Left ventricle myocardium inferior (tissue), 1 donor: ENCODE results near the gene CACNG8. TPM values are rescaled to one million over a fixed set of nuclear protein-coding genes. Genes with fewer than 3 reads are reported as not detected.
"Not testable (repeated sequence)": the region's sequence is repeated elsewhere in the genome, so short reads cannot be mapped to it uniquely, and the experiment has no call there.

Experiments
- DNase-seq: peaks from one replicate; pipeline ENCODE4 v3.0.0-alpha.2; 2020
- H3K27ac ChIP-seq: fragments of 200-600 bp; replicated peaks from 2 replicates; pipeline ENCODE4 v1.8.0; 2021
- H3K27me3 ChIP-seq: fragments of 200-600 bp; 2 replicates; pipeline ENCODE4 v1.8.0; 2021; ENCODE audit warnings: low read depth
- H3K36me3 ChIP-seq: fragments of 200-600 bp; 2 replicates; pipeline ENCODE4 v1.8.0; 2021
- H3K4me1 ChIP-seq: fragments of 200-600 bp; 2 replicates; pipeline ENCODE4 v1.8.0; 2021
- H3K4me3 ChIP-seq: fragments of 200-600 bp; 2 replicates; pipeline ENCODE4 v1.8.0; 2021; ENCODE audit warnings: mild to moderate bottlenecking, moderate library complexity
- H3K9me3 ChIP-seq: fragments of 200-600 bp; replicated peaks from 2 replicates; pipeline ENCODE4 v1.8.0; 2021
- CTCF ChIP-seq: fragments of 200-600 bp; IDR thresholded peaks from 2 replicates; pipeline ENCODE4 v1.8.0; 2021; ENCODE audit warnings: antibody characterized with exemption, mild to moderate bottlenecking, borderline replicate concordance
- intact Hi-C: fragments of 100-400 bp; cut with micrococcal nuclease; formaldehyde crosslinking; loops from one replicate; pipeline ENCODE4 v1.11.0; 2022
- total RNA-seq: library from RNA; stranded (reverse); fragmentation: NEBNext Ultra II Directional; extraction: Animal tissue kit (Norgen Biotek cat#: 25700); gene quantifications from one replicate; pipeline ENCODE4 v1.2.1, GENCODE V29; 2021
- donor health status: DM: no; HTN: yes; CAD: no; lungs with severe emphysema.

CACNG8 gene
- total RNA-seq, 1 donor from 2014 or later: 0.16 TPM

- no peaks in the 10 kb centered on the region for H3K36me3 ChIP-seq
- no peak overlapping the region for H3K27ac ChIP-seq
- no peak overlapping the region for H3K4me3 ChIP-seq
- no peaks in the 10 kb centered on the region for H3K9me3 ChIP-seq
- DNase-seq: no peak
- H3K4me1 ChIP-seq: no peaks in the 10 kb centered on the region
- peaks cover 96% of the 10 kb centered on the region for H3K27me3 ChIP-seq
- intact Hi-C loops: no loop called here
- no peak for TF ChIP-seq CTCF
Observed at GRCh38 chr19:53945998-53946397, 16.7 kb upstream of the CACNG8 start.

GRCh38 chr19:53947624-53948023 is 15.1 kb upstream of the CACNG8 start:
- Histone ChIP-seq H3K9me3 (no peaks in the 10 kb centered on the region), H3K27ac (no peak overlapping the region), H3K36me3 (no peaks in the 10 kb centered on the region), H3K4me3 (no peak overlapping the region), H3K27me3 (peaks cover 96% of the 10 kb centered on the region), H3K4me1 (no peaks in the 10 kb centered on the region)
- intact Hi-C loops: no loop called here
- no peak for TF ChIP-seq CTCF
- DNase-seq: no peak

- H3K27me3 ChIP-seq: peaks cover 96% of the 10 kb centered on the region
Observed at GRCh38 chr19:53948611-53949010, 14.1 kb upstream of the CACNG8 start.

GRCh38 chr19:53951436-53951835 is 11.3 kb upstream of the CACNG8 start:
- no peak overlapping the region for H3K4me3 ChIP-seq
- no peak for TF ChIP-seq CTCF
- no peaks in the 10 kb centered on the region for H3K36me3 ChIP-seq
- H3K27ac ChIP-seq: no peak overlapping the region
- H3K4me1 ChIP-seq: no peaks in the 10 kb centered on the region
- H3K27me3 ChIP-seq: peaks cover 95% of the 10 kb centered on the region
- intact Hi-C loops: no loop called here
- no peak for DNase-seq
- no peaks in the 10 kb centered on the region for H3K9me3 ChIP-seq

More at GRCh38 chr19:53948611-53949010, 14.1 kb upstream of the CACNG8 start:
- intact Hi-C loops, H3K4me1 ChIP-seq, DNase-seq, H3K27ac ChIP-seq, H3K4me3 ChIP-seq, H3K36me3 ChIP-seq, H3K9me3 ChIP-seq: not testable (repeated sequence)

- Histone ChIP-seq H3K27ac (no peak overlapping the region), H3K27me3 (peaks cover 96% of the 10 kb centered on the region), H3K4me1 (no peaks in the 10 kb centered on the region), H3K36me3 (no peaks in the 10 kb centered on the region), H3K9me3 (no peaks in the 10 kb centered on the region), H3K4me3 (no peak overlapping the region)
- intact Hi-C loops: no loop called here
- no peak for TF ChIP-seq CTCF
- DNase-seq: no peak
Observed at GRCh38 chr19:53951947-53952346, 10.8 kb upstream of the CACNG8 start.

GRCh38 chr19:53953383-53953782 is 9.4 kb upstream of the CACNG8 start:
- Histone ChIP-seq H3K9me3 (no peaks in the 10 kb centered on the region), H3K36me3 (no peaks in the 10 kb centered on the region), H3K4me1 (no peaks in the 10 kb centered on the region), H3K4me3 (no peak overlapping the region), H3K27me3 (peaks cover 96% of the 10 kb centered on the region), H3K27ac (no peak overlapping the region)
- no peak for TF ChIP-seq CTCF
- intact Hi-C loops: no loop called here
- DNase-seq: no peak
